OCI-LY7 (cell line): Measurements from ENCODE around the gene WSB2.

ENCODE experiments used
- CTCF ChIP-seq: fragments of 200-600 bp; sonication (generic); conservative IDR thresholded peaks from 2 replicates; pipeline ENCODE4 v1.5.1; 2014; ENCODE audit warnings: mild to moderate bottlenecking, antibody characterized with exemption, low read length, moderate library complexity, mixed read lengths
- EZH2phosphoT487 ChIP-seq: fragments of 200-600 bp; sonication (generic); IDR thresholded peaks from 2 replicates; pipeline ENCODE4 v1.6.1; 2018; ENCODE audit warnings: low read depth, borderline replicate concordance, mild to moderate bottlenecking, mixed run types, antibody characterized with exemption, low read length, moderate library complexity, mixed read lengths

- no peak for TF ChIP-seq CTCF
- no peak for TF ChIP-seq EZH2phosphoT487
Measured at GRCh38 chr12:118061011-118061872, at the start of gene WSB2.
